GM12878 (cell line): ENCODE results near the gene ACOT6. TPM values are rescaled to one million over a fixed set of nuclear protein-coding genes. Genes with fewer than 3 reads are reported as not detected.
"Not testable (repeated sequence)": the region's sequence is repeated elsewhere in the genome, so short reads cannot be mapped to it uniquely, and the experiment has no call there.

Source experiments
- ATAC-seq: fragments of 200-7000 bp; cut with Tn5 transposase; 3 replicates; pipeline ENCODE4 v1.9.1; 2020; ENCODE audit warnings: mild to moderate bottlenecking, moderate library complexity
- BruUV-seq: library from RNA; stranded (reverse); fragments of 400-500 nt; replicated peaks from 2 replicates; lab custom pipeline; 2021; lab: Mats Ljungman, UMichigan
- CTCF ChIA-PET: fragments of 300-600 bp; sonication (Branson Sonifier 250); formaldehyde crosslinking; extraction: SDS; loops from one replicate; lab custom pipeline; 2021; ENCODE audit warnings: inconsistent platforms; lab: Yijun Ruan, JAX
- POLR2A ChIA-PET: fragments of 350-600 bp; formaldehyde crosslinking; extraction: SDS; loops from one replicate; lab custom pipeline; 2021; ENCODE audit warnings: inconsistent platforms; lab: Charles Lee
- RAD21 ChIA-PET: fragments of 300-600 bp; sonication (Branson Sonifier 250); formaldehyde crosslinking; loops from one replicate; lab custom pipeline; 2023; ENCODE audit warnings: antibody characterized with exemption; ENCODE audit not compliant: unreplicated experiment; lab: Charles Lee
- SMC1A ChIA-PET: fragments of 300-600 bp; sonication (Branson Sonifier 250); formaldehyde crosslinking; loops from one replicate; lab custom pipeline; 2023; ENCODE audit not compliant: unreplicated experiment, uncharacterized antibody; lab: Charles Lee
- DNase-seq: peaks from one replicate; pipeline ENCODE4 v3.0.0-alpha.2; 2011; ENCODE audit warnings: low read depth, low spot score
- FAIRE-seq: peaks from 3 replicates; lab custom pipeline; 2011; peaks lifted over from hg19 to GRCh38; lab: Jason Lieb, UNC
- H2AFZ ChIP-seq: 2 replicates; pipeline ENCODE4 v1.6.0; 2011; ENCODE audit warnings: low read depth, low read length, control low read depth; ENCODE audit not compliant: control insufficient read depth
- H3K27ac ChIP-seq: 2 replicates; pipeline ENCODE4 v1.5.1; 2011; ENCODE audit warnings: control low read depth; ENCODE audit not compliant: control insufficient read depth, insufficient read depth
- H3K27me3 ChIP-seq, 2 experiments: replicated peaks in 1 of 2; 2 replicates each; pipeline versions ENCODE4 v1.6.0 to v1.6.1; 2011; ENCODE audit warnings: low read length in 1 of 2; ENCODE audit not compliant: control insufficient read depth in 2 of 2, insufficient read depth in 2 of 2
- H3K36me3 ChIP-seq, 2 experiments: 2 replicates each; pipeline ENCODE4 v1.5.1; 2011; ENCODE audit warnings: low read length in 1 of 2; ENCODE audit not compliant: control insufficient read depth in 2 of 2, insufficient read depth in 2 of 2
- H3K4me1 ChIP-seq: 2 replicates; pipeline ENCODE4 v1.6.1; 2011; ENCODE audit warnings: mild to moderate bottlenecking, low read length, moderate library complexity, mixed read lengths; ENCODE audit not compliant: control insufficient read depth, insufficient read depth
- H3K4me2 ChIP-seq: 2 replicates; pipeline ENCODE4 v1.6.0; 2011; ENCODE audit warnings: control low read depth; ENCODE audit not compliant: control insufficient read depth, insufficient read depth
- H3K4me3 ChIP-seq: fragments of 200-600 bp; sonication (generic); 2 replicates; pipeline ENCODE4 v1.5.1; 2016
- H3K79me2 ChIP-seq: 2 replicates; pipeline ENCODE4 v1.6.0; 2011; ENCODE audit warnings: low read length; ENCODE audit not compliant: control insufficient read depth, insufficient read depth
- H3K9ac ChIP-seq: 2 replicates; pipeline ENCODE4 v1.8.0; 2011; ENCODE audit warnings: low read length, control low read depth, mixed read lengths; ENCODE audit not compliant: control insufficient read depth, insufficient read depth
- H3K9me3 ChIP-seq: replicated peaks from 3 replicates; pipeline ENCODE4 v1.5.1; 2011; ENCODE audit warnings: mild to moderate bottlenecking, low read length; ENCODE audit not compliant: control insufficient read depth, insufficient read depth
- H4K20me1 ChIP-seq: 2 replicates; pipeline ENCODE4 v1.6.0; 2011; ENCODE audit not compliant: control insufficient read depth, insufficient read depth
- BACH1 ChIP-seq: fragments of 450-650 bp; IDR thresholded peaks from 2 replicates; pipeline ENCODE4 v1.6.1; 2017; ENCODE audit warnings: mild to moderate bottlenecking, borderline replicate concordance
- BHLHE40 ChIP-seq, 2 experiments: fragments of 450-650 bp in 1 of 2; IDR thresholded peaks; 2 replicates each; pipeline ENCODE4 v1.6.1; 2011 to 2017; ENCODE audit warnings: low read depth in 2 of 2, borderline replicate concordance in 1 of 2, improper control_type of control experiment in 1 of 2, low read length in 1 of 2, mild to moderate bottlenecking in 1 of 2
- BRCA1 ChIP-seq: IDR thresholded peaks from 2 replicates; pipeline ENCODE4 v1.6.1; 2011; ENCODE audit warnings: low read depth, low read length, improper control_type of control experiment
- CHD1 ChIP-seq: IDR thresholded peaks from 2 replicates; pipeline ENCODE4 v1.6.1; 2012; ENCODE audit warnings: low read depth, low read length, improper control_type of control experiment
- CHD2 ChIP-seq: IDR thresholded peaks from 2 replicates; pipeline ENCODE4 v1.6.1; 2011; ENCODE audit warnings: low read depth, low read length, improper control_type of control experiment, borderline replicate concordance
- CREB1 ChIP-seq: IDR thresholded peaks from 2 replicates; pipeline ENCODE4 v1.6.1; 2012; ENCODE audit warnings: low read depth, mild to moderate bottlenecking, inconsistent platforms
- HDGF ChIP-seq: fragments of 450-650 bp; IDR thresholded peaks from 2 replicates; pipeline ENCODE4 v1.6.1; 2016; ENCODE audit warnings: antibody characterized with exemption
- JUNB ChIP-seq: IDR thresholded peaks from 2 replicates; pipeline ENCODE4 v1.6.1; 2016; ENCODE audit warnings: antibody characterized with exemption, mild to moderate bottlenecking
- JUND ChIP-seq: IDR thresholded peaks from 2 replicates; pipeline ENCODE4 v1.6.1; 2012; ENCODE audit warnings: low read depth, mild to moderate bottlenecking, low read length, improper control_type of control experiment, moderate library complexity
- RAD21 ChIP-seq: IDR thresholded peaks from 2 replicates; pipeline ENCODE4 v1.6.1; 2011; ENCODE audit warnings: mild to moderate bottlenecking, low read depth, low read length, moderate library complexity; ENCODE audit not compliant: insufficient read depth
- SMAD5 ChIP-seq: IDR thresholded peaks from 2 replicates; pipeline ENCODE4 v1.6.1; 2016; ENCODE audit warnings: antibody characterized with exemption, low read depth
- ZBED1 ChIP-seq: IDR thresholded peaks from 2 replicates; pipeline ENCODE4 v1.6.1; 2016; ENCODE audit warnings: borderline replicate concordance
- ZNF622 ChIP-seq: fragments of 450-650 bp; IDR thresholded peaks from 2 replicates; pipeline ENCODE4 v1.6.1; 2017; ENCODE audit warnings: mild to moderate bottlenecking, inconsistent platforms
- WGBS: methylation state at CpG from one replicate; pipeline ENCODE4 v1.1.6; 2016; ENCODE audit warnings: low lambda C conversion rate; ENCODE audit not compliant: insufficient replicate concordance, insufficient coverage; ENCODE audit errors: missing lambda C conversion rate; 5-methylcytosine and 5-hydroxymethylcytosine counted together
- in situ Hi-C: fragments of 300-500 bp; cut with MboI; formaldehyde crosslinking; loops from 9 replicates; pipeline ENCODE4 v1.14.3; 2018; ENCODE audit warnings: mixed read lengths
- intact Hi-C: fragments of 100-400 bp; cut with micrococcal nuclease; formaldehyde crosslinking; loops from one replicate; pipeline ENCODE4 v1.14.2; 2022; ENCODE audit not compliant: unreplicated experiment
- polyA plus RNA-seq, 11 experiments: library from polyadenylated mRNA; depleted of rRNA in 4 of 11; unstranded in 6 of 11; stranded (reverse) in 5 of 11; fragments of >200 nt; fragmentation: Nextera tagmentation in 4 of 11; fragmentation: Illumina TruSeq in 1 of 11; extraction: Ambion mirVana in 4 of 11; extraction: Trizol in 1 of 11; gene quantifications; 1 replicate in 1 of 11; 2 replicates in 10 of 11; pipeline versions ENCODE4 v1.2.1 to v1.2.3, GENCODE V29; 2011 to 2016; ENCODE audit warnings: inconsistent platforms in 2 of 11, missing spikeins in 2 of 11, low read depth in 1 of 11
- total RNA-seq, 4 experiments: library from RNA; depleted of rRNA in 3 of 4; stranded (reverse); fragments of >200 nt in 3 of 4; fragmentation: Illumina TruSeq in 1 of 4; extraction: Trizol in 1 of 4; gene quantifications; 2 replicates each; pipeline versions ENCODE4 v1.2.1 to v1.2.3, GENCODE V29; 2013 to 2021
- TF ChIP-seq, protein P1 (sequence below), 3 experiments: IDR thresholded peaks in 2 of 3; conservative IDR thresholded peaks in 1 of 3; 2 replicates each; pipeline ENCODE4 v1.5.1; 2011; ENCODE audit warnings: low read depth in 3 of 3, low read length in 3 of 3, mild to moderate bottlenecking in 3 of 3, control low read depth in 2 of 3, moderate library complexity in 2 of 3, inconsistent platforms in 1 of 3, mixed read lengths in 1 of 3; ENCODE audit not compliant: control insufficient read depth in 2 of 3, insufficient read depth in 1 of 3; ENCODE audit errors: extremely low read depth in 1 of 3

Gene ACOT6
- total and polyA plus RNA-seq, 10 of the 15 experiments (the other 5 are each of a cell fraction or from before 2014, with no cell fraction given) = not detected

GRCh38 chr14:73634011-73634833, 21.9 kb downstream of the ACOT6 start:
- H3K4me1 ChIP-seq = peaks cover 8% of the 10 kb centered on the region
- no peaks in the 10 kb centered on the region for H3K36me3 ChIP-seq
- no peaks in the 10 kb centered on the region for H4K20me1 ChIP-seq
- peak overlapping the region; percentile 63; the same call in 1 of the 2 replicates for H3K9ac ChIP-seq
- intact Hi-C loops = loop anchor here (5.0 to 10.0 kb wide), 3 partner anchors 78 to 401 kb away; partner anchors contain the start of gene PNMA1
- no peaks in the 10 kb centered on the region for H3K9me3 ChIP-seq
- 21% methylated on average over 51 of the region's 53 CpGs for WGBS
- RAD21 ChIA-PET = interaction anchor here (1.0 to 4.6 kb wide), 8 partner anchors 9 to 339 kb away, joined by 3 to 68 read pairs (median 8); partner anchors contain the start of gene ACOT2
- peak overlapping the region; percentile 97 for H2AFZ ChIP-seq
- peak overlapping the region; percentile 99 for H3K4me2 ChIP-seq
- no peaks in the 10 kb centered on the region for H3K79me2 ChIP-seq
- no peak for FAIRE-seq
- in situ Hi-C loops = loop anchor here (5.0 kb wide), 1 partner anchor 127 kb away; no protein-coding TSS in a partner anchor
- POLR2A ChIA-PET = no interaction called here
- SMC1A ChIA-PET = interaction anchor here (0.5 to 3.5 kb wide), 12 partner anchors 10 to 499 kb away, joined by 3 to 54 read pairs (median 4); partner anchors contain the start of genes ACOT2 and DNAL1
- peak; percentile 45 for ATAC-seq
- H3K4me3 ChIP-seq = peak overlapping the region; percentile 65
- CTCF ChIA-PET = interaction anchor here (0.6 to 13.1 kb wide), 16 partner anchors 10 to 585 kb away, joined by 3 to 220 read pairs (median 4); partner anchors contain the start of genes ACOT2 and DNAL1
- TF ChIP-seq CREB1 = 0 out of 2 replicates have a peak, but pooled peaks have one; percentile 10
- TF ChIP-seq, protein P1, sequence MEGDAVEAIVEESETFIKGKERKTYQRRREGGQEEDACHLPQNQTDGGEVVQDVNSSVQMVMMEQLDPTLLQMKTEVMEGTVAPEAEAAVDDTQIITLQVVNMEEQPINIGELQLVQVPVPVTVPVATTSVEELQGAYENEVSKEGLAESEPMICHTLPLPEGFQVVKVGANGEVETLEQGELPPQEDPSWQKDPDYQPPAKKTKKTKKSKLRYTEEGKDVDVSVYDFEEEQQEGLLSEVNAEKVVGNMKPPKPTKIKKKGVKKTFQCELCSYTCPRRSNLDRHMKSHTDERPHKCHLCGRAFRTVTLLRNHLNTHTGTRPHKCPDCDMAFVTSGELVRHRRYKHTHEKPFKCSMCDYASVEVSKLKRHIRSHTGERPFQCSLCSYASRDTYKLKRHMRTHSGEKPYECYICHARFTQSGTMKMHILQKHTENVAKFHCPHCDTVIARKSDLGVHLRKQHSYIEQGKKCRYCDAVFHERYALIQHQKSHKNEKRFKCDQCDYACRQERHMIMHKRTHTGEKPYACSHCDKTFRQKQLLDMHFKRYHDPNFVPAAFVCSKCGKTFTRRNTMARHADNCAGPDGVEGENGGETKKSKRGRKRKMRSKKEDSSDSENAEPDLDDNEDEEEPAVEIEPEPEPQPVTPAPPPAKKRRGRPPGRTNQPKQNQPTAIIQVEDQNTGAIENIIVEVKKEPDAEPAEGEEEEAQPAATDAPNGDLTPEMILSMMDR (IDR thresholded peaks at IDR 0.05 in 2 of 3, conservative IDR thresholded peaks at IDR 0.05 in 1 of 3; ENCODE audit: control insufficient read depth in 2 of 3, extremely low read depth in 1 of 3, insufficient read depth in 1 of 3, low read depth in 3 of 3, low read length in 3 of 3) = peak; percentile 11 to 25 (median 18); a peak in 2 of 6 replicates
- no peak for TF ChIP-seq ZBED1
- no peak for TF ChIP-seq BHLHE40 (IDR thresholded peaks at IDR 0.05; ENCODE audit: borderline replicate concordance in 1 of 2, low read depth in 2 of 2, low read length in 1 of 2)
- TF ChIP-seq CHD1 = no peak
- TF ChIP-seq SMAD5 = no peak
- no peak for TF ChIP-seq HDGF
- TF ChIP-seq JUND = no peak
- TF ChIP-seq ZNF622 = no peak
- no peak for TF ChIP-seq BACH1
- no peak for TF ChIP-seq CHD2
- TF ChIP-seq JUNB = no peak
- TF ChIP-seq BRCA1 = no peak
- TF ChIP-seq RAD21 = peak; percentile 20; the same call in 1 of the 2 replicates
- H3K27me3 ChIP-seq = peaks cover 0 to 3% of the 10 kb centered on the region in 2 experiments; a peak in 1 of 4 replicates
- BruUV-seq = no TSS peak
- no peak overlapping the region for H3K27ac ChIP-seq
- no peak for DNase-seq

- CTCF ChIA-PET = interaction anchor here (0.6 to 13.1 kb wide), 3 partner anchors 50 to 127 kb away, joined by 3 to 220 read pairs (median 5); no protein-coding TSS in a partner anchor
- RAD21 ChIA-PET, H3K4me3 ChIP-seq, BruUV-seq, ATAC-seq, H3K9ac ChIP-seq, H4K20me1 ChIP-seq, H3K9me3 ChIP-seq, H3K79me2 ChIP-seq, H2AFZ ChIP-seq, FAIRE-seq, DNase-seq, H3K36me3 ChIP-seq, H3K27ac ChIP-seq, H3K4me2 ChIP-seq, H3K27me3 ChIP-seq, H3K4me1 ChIP-seq, in situ Hi-C loops: not testable (repeated sequence)
- POLR2A ChIA-PET = interaction anchor here (0.6 kb wide), 1 partner anchor 342 kb away, joined by 3 read pairs; no protein-coding TSS in a partner anchor
- intact Hi-C loops = loop anchor here (10.0 kb wide), 2 partner anchors 228 to 398 kb away; no protein-coding TSS in a partner anchor
- SMC1A ChIA-PET = interaction anchor here (0.9 to 1.9 kb wide), 2 partner anchors 10 to 68 kb away, joined by 4 read pairs; partner anchors contain the start of gene ACOT2
- WGBS = 80% methylated on average over 10 of the region's 10 CpGs
These were observed 24.0 kb downstream of the ACOT6 start for GRCh38 chr14:73636355-73636754.
